Measurements from ENCODE around the gene CDC42EP1.

DNA sequence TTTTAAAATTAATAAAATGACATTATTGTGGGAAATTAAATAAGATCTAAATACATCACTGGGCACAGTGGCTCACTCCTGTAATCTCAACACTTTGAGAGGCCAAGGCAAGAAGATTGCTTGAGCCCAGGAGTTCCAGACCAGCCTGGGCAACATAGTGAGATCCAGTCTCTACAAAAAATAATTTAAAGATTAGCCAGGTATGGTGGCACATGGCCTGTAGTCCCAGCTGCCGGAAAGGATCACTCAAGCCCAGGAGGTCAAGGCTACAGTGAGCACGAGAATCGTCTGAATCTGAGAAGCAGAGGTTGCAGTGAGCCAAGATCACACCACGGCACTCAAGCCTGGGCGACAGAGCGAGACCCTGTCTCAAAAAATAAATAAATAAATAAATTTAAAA, 25.1 kb upstream of the CDC42EP1 start:
- TF ChIP-seq, protein P1, sequence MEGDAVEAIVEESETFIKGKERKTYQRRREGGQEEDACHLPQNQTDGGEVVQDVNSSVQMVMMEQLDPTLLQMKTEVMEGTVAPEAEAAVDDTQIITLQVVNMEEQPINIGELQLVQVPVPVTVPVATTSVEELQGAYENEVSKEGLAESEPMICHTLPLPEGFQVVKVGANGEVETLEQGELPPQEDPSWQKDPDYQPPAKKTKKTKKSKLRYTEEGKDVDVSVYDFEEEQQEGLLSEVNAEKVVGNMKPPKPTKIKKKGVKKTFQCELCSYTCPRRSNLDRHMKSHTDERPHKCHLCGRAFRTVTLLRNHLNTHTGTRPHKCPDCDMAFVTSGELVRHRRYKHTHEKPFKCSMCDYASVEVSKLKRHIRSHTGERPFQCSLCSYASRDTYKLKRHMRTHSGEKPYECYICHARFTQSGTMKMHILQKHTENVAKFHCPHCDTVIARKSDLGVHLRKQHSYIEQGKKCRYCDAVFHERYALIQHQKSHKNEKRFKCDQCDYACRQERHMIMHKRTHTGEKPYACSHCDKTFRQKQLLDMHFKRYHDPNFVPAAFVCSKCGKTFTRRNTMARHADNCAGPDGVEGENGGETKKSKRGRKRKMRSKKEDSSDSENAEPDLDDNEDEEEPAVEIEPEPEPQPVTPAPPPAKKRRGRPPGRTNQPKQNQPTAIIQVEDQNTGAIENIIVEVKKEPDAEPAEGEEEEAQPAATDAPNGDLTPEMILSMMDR (conservative IDR thresholded peaks at IDR 0.05; ENCODE audit: low read depth, low read length) = no peak
- TF ChIP-seq EZH2 (IDR thresholded peaks at IDR 0.05; ENCODE audit: low read length, unreplicated experiment) = no peak
